CD4-positive, alpha-beta T cell treated with Interleukin-12 subunit alpha and Interleukin-12 subunit beta, for 1 hour (primary cell): ENCODE data around the gene GRK1.

Source experiments
- DNase-seq: peaks from one replicate; pipeline ENCODE4 v3.0.0-alpha.2; 2020

The GRK1 gene

DNA sequence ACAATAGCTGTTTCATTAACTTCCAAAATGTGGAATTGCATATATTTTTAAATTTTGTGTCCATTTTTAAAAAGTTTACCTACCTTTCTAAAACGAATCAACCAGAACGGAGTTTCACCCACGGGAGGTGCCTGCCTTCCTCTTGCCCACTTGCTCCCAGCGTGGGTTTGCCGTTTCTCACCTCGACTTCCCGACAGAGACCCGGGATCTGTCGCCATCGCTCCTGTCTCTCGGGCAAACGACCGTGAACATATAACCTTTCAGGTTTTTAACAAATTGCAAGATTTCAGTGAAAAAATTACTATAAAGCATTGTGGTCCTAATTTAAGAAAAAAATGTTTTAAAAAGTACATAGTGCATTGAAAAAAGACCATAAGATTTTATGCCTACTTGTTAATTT lies 96.2 kb downstream of the GRK1 start:
- DNase-seq = no peak

- DNase-seq = no peak
Observed at GRCh38 chr13:113763961-113764792, 97.2 kb downstream of the GRK1 start.

- DNase-seq = no peak
Observed at GRCh38 chr13:113764793-113765563, 98.0 kb downstream of the GRK1 start.

DNA sequence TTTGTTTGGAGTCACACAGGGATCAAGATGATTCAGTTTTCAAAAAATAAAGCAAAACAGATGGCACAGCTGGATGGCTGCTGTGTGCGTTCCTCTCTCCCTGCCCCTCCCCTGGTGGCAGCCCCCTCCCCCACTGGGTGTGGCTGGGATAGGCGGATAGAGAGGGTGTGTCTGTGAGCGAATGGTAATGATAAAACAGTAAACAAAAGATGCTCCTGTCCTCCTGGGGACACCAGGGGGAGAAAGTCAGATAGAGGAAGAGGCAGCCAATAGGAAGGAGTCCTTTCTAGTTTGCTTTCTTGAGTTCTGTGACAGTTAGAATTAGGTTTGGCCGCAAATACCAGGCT lies 98.5 kb downstream of the GRK1 start:
- no peak for DNase-seq

- no peak for DNase-seq
Observed at GRCh38 chr13:113766035-113766800, 99.2 kb downstream of the GRK1 start.

GRCh38 chr13:113767366-113767765 lies 100.3 kb downstream of the GRK1 start:
- no peak for DNase-seq

DNA sequence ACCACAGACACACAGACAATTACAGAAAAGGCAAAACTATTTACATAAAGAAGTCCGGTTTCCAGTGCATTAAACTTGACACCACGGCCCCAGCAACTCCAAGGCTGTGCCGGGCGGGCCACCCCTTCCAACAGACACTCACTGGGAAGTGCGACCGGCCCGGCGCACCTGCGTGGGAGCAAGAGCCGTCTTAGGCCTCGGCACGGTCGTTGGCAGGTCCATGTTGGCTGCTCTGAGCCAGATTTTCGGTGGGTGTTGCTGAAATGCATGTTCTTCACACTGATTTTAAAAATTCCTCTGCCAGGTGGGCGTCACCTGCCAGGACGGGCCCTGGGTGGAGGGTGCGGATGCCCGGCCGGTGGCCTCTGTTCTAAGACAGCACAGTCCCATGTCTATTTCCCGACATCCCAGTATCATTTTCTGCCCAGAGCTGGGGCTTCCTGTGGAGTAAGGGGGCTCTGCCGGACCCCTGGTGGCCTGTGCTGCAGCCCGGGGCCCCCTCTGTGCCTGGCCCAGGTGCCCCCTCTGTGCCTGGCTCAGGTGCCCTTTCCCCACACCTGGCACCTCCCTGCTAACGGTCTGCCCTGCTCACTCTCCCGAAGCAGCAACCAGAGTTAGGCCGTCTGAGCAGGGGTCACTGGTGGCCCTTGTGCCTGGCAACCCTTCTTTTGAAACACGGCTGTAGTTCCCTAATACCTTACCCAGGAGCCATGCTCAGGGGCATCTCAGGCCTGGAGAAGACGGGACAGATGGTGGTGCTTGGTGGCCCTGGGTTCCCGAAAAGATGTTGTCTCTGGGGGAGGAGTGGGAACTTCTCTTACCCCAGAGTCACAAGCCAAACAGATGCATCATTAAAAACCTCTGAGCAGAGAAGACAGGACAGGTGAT lies 101.2 kb downstream of the GRK1 start:
- no peak for DNase-seq

DNA sequence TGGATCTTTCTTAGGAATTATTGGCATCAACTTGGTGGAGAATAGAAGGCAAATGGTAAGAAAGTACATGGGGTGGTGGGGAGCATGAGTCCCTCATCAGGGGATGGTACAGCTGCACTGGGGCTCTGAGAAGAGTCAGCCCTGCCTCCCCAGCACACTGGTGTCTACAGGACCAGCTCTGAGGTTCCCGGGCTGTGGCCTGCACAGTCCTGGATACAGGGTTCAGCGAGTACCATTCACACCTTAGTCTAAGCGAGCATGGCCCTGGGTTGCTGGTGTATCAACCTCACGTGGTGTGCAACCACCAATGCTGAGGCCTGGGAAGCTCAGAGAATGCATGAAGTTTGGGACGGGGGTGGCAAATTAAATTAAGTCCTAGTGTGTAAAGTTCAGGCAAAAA lies 102.1 kb downstream of the GRK1 start:
- DNase-seq = no peak

DNA sequence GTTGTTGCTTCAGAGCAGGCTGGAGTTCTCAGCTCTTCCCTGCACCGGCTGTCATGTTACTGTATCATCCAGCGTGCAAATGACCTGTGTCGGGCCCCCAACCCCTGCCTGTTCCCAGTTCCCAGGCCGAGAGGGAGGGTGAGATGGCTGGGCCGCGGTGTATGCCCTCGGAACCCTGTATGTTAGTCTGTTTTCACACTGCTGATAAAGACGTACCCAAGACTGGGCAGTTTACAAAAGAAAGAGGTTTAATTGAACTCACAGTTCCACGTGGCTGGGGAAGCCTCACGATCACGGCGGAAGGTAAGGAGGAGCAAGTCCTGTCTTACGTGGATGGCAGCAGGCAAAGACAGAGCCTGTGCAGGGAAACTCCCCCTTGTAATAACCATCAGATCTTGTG lies 102.9 kb downstream of the GRK1 start:
- no peak for DNase-seq

DNA sequence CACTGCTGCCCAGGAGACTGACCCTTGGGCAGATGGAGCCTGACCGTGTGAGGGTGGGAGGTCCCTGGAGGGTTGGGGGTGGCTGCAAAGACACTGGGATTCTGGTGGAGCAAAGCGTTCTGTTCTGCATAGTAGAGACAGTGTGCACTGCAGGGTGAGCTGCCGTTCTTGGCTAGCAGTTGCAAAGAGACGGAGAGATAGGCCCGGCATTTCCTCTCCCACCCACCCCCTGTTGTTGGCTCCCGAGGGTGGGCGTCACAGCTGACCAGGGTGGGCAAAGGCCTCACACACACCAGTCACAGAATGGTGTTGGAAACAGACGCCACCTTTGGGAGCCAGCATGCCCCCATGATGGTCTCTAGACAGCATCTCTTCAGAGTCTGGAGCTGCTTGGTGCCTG lies 103.4 kb downstream of the GRK1 start:
- no peak for DNase-seq

DNA sequence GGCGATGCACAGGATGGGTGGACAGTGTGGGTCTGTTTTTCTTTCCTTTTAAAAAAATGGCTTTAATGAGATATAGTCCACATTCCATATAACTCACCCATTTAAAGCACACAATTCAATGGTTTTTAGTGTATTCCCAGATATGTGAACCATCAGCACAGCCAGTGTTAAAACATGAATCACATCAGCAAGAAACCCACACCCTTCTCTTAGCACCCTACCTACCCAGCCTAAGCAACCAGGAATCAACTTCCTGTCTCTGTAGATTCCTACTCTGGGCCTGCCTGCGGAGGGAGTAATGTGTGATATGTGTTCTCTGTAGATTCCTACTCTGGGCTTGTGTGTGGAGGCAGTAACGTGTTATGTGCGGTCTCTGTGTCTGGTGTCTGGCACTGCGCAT lies 103.9 kb downstream of the GRK1 start:
- DNase-seq = no peak

DNA sequence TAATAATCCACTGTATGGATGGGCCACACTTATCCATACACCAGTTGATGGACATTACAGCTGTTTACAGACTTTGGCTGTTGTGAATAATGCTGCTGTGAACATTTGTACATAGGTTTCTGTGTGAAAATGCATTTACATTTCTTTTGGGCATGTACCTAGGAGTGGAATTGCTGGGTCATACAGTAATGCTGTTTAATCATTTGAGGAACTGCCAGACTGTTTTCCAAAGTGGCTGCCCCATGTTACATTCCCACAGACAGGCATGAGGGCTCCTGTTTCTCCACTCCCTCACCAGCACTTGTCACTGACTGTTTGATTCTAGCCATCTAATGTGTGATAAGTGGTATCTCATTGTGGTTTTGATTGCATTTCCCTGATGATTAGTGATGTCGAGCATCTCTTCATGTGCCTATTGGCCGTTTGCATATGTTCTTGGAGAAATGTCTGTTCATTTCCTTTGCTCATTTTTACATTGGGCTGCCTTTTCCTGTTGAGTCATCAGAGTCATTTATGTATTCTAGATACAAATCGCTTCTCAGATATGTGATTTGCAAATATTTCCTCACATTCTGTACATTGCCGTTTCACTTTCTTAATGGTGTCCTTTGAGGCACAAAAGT lies 104.8 kb downstream of the GRK1 start:
- no peak for DNase-seq

- DNase-seq = no peak
Observed at GRCh38 chr13:113774177-113775107, 107.4 kb downstream of the GRK1 start.

DNA sequence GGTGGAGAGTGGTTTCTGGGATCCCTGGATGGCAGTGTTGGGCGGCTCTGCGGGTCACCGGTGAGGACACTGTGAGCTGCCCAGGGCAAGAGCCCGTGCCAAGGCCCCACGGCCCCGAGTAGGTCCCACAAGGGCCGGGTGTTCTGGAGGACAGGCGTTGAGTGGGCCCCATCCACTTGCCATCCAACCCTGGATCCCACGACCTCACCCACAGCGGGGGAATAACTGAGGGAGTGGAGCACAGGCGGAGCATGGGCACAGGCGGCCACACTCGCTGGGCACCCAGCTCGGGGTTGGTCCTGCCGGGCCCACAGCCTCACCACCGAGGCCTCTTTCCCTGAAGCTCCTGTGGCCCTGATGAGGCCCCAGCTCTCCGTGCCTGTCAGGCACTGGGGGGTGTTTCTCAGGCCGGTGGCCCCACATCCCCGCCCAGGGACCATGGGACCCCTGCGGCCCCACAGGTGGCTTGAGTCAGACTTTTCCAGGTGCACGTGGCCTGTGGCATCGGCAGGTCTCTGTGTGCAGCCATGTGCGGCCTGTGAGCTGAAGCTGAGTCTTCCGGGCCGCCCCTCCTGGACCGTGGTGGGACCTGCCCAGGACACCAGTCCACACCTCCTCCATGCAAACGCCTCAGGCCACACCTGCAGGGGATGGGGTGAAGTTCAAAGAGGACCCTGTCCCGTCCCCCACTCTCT lies 108.6 kb downstream of the GRK1 start:
- no peak for DNase-seq

GRCh38 chr13:113776231-113777125 lies 109.5 kb downstream of the GRK1 start:
- DNase-seq = no peak

- no peak for DNase-seq
Observed at GRCh38 chr13:113777311-113778260, 110.6 kb downstream of the GRK1 start.

GRCh38 chr13:113781571-113781970 lies 114.6 kb downstream of the GRK1 start:
- no peak for DNase-seq

GRCh38 chr13:113782472-113782871 lies 115.5 kb downstream of the GRK1 start:
- no peak for DNase-seq
